ENCODE data around the gene TRIM29.

DNA sequence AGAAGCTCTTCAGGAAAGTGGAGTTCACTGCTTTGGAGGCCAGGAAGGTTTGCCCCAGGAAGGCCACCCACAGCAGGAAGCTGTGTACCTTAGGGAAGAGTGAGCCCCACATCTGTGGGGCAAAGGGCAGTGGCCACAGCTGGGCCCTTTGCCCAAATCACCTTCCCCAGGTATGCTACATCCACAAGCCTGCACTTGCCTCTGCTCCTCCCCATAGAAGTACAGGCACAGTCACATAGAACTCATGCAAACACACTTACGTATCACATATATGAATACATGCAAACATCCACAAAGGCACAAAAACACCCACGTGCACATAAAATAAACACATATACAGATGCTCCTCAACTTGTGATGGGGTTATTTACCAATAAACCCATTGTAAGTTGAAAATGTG is 2.1 kb downstream of the TRIM29 start:
- TF ChIP-seq POLR2AphosphoS5 (IDR thresholded peaks at IDR 0.05): no peak
- TF ChIP-seq, protein P1, sequence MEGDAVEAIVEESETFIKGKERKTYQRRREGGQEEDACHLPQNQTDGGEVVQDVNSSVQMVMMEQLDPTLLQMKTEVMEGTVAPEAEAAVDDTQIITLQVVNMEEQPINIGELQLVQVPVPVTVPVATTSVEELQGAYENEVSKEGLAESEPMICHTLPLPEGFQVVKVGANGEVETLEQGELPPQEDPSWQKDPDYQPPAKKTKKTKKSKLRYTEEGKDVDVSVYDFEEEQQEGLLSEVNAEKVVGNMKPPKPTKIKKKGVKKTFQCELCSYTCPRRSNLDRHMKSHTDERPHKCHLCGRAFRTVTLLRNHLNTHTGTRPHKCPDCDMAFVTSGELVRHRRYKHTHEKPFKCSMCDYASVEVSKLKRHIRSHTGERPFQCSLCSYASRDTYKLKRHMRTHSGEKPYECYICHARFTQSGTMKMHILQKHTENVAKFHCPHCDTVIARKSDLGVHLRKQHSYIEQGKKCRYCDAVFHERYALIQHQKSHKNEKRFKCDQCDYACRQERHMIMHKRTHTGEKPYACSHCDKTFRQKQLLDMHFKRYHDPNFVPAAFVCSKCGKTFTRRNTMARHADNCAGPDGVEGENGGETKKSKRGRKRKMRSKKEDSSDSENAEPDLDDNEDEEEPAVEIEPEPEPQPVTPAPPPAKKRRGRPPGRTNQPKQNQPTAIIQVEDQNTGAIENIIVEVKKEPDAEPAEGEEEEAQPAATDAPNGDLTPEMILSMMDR (IDR thresholded peaks at IDR 0.05): no peak
- TF ChIP-seq POLR2A (IDR thresholded peaks at IDR 0.05): no peak
